Measurements from ENCODE around the gene TCOF1. TPM values are rescaled to one million over a fixed set of nuclear protein-coding genes. Genes with fewer than 3 reads are reported as not detected.

Gene TCOF1
- total RNA-seq, 6 donors from 2014 or later: 21.7 to 71.2 (median 30.4) TPM

- ATAC-seq (ENCODE audit: low FRiP score in 2 of 2) (no peak), DNase-seq (no peak)
- TF ChIP-seq EP300 (IDR thresholded peaks at IDR 0.05) (no peak), CTCF (IDR thresholded peaks at IDR 0.05) (no peak), POLR2AphosphoS5 (IDR thresholded peaks at IDR 0.05) (no peak), POLR2A (IDR thresholded peaks at IDR 0.05) (no peak)
- peaks cover 36 to 61% (median 50%) of the 10 kb centered on the region in 4 donors for H3K36me3 ChIP-seq
- H3K4me3 ChIP-seq: no peak overlapping the region
- H3K9me3 ChIP-seq: no peaks in the 10 kb centered on the region
- H3K4me1 ChIP-seq: peaks cover 2 to 11% (median 9%) of the 10 kb centered on the region in 4 donors
- H3K27me3 ChIP-seq: no peaks in the 10 kb centered on the region
- H3K27ac ChIP-seq: no peak overlapping the region
- WGBS, 2 donors: 84 to 85% methylated on average over 6 of the region's 6 CpGs
Observed at GRCh38 chr5:150442699-150443080, 85.2 kb downstream of the TCOF1 start.

GRCh38 chr5:150443242-150444075 is 86.0 kb downstream of the TCOF1 start:
- TF ChIP-seq POLR2AphosphoS5 (IDR thresholded peaks at IDR 0.05): no peak
- TF ChIP-seq POLR2A (IDR thresholded peaks at IDR 0.05): no peak
- peaks cover 10 to 18% (median 17%) of the 10 kb centered on the region in 4 donors for H3K4me1 ChIP-seq
- 82 to 84% methylated on average over 15 of the region's 15 CpGs for WGBS, 2 donors
- ATAC-seq (ENCODE audit: low FRiP score in 2 of 2) (no peak), DNase-seq (no peak)
- H3K27me3 ChIP-seq: no peaks in the 10 kb centered on the region
- H3K36me3 ChIP-seq: peaks cover 36 to 64% (median 50%) of the 10 kb centered on the region in 4 donors
- H3K9me3 ChIP-seq: no peaks in the 10 kb centered on the region
- no peak overlapping the region for H3K27ac ChIP-seq
- H3K4me3 ChIP-seq: no peak overlapping the region

GRCh38 chr5:150444770-150445169 is 87.3 kb downstream of the TCOF1 start:
- ATAC-seq (ENCODE audit: low FRiP score in 2 of 2) (no peak), DNase-seq (no peak)
- Histone ChIP-seq H3K4me1 (peaks cover 15 to 24% (median 22%) of the 10 kb centered on the region in 4 donors), H3K36me3 (peaks cover 36 to 64% (median 50%) of the 10 kb centered on the region in 4 donors), H3K4me3 (no peak overlapping the region), H3K27me3 (no peaks in the 10 kb centered on the region), H3K27ac (no peak overlapping the region), H3K9me3 (no peaks in the 10 kb centered on the region)
- TF ChIP-seq POLR2AphosphoS5 (IDR thresholded peaks at IDR 0.05): no peak
- no peak for TF ChIP-seq CTCF (IDR thresholded peaks at IDR 0.05)
- TF ChIP-seq EP300 (IDR thresholded peaks at IDR 0.05): no peak
- TF ChIP-seq POLR2A (IDR thresholded peaks at IDR 0.05): no peak
- WGBS, 2 donors: 87 to 89% methylated on average over 9 of the region's 9 CpGs

GRCh38 chr5:150446088-150446487 is 88.6 kb downstream of the TCOF1 start:
- TF ChIP-seq EP300 (IDR thresholded peaks at IDR 0.05): no peak
- no peaks in the 10 kb centered on the region for H3K9me3 ChIP-seq
- DNase-seq: no peak
- no peak overlapping the region for H3K27ac ChIP-seq
- H3K4me3 ChIP-seq: no peak overlapping the region
- ATAC-seq (ENCODE audit: low FRiP score in 2 of 2): no peak
- WGBS, 2 donors: 90 to 92% methylated on average over 2 of the region's 2 CpGs
- no peaks in the 10 kb centered on the region for H3K27me3 ChIP-seq
- H3K4me1 ChIP-seq: peaks cover 15 to 24% (median 22%) of the 10 kb centered on the region in 4 donors
- peaks cover 36 to 62% (median 50%) of the 10 kb centered on the region in 4 donors for H3K36me3 ChIP-seq

- no peak for DNase-seq
- H3K4me1 ChIP-seq: peaks cover 15 to 24% (median 22%) of the 10 kb centered on the region in 4 donors
- no peaks in the 10 kb centered on the region for H3K27me3 ChIP-seq
- no peaks in the 10 kb centered on the region for H3K9me3 ChIP-seq
- TF ChIP-seq POLR2AphosphoS5 (IDR thresholded peaks at IDR 0.05) (no peak), EP300 (IDR thresholded peaks at IDR 0.05) (no peak), CTCF (IDR thresholded peaks at IDR 0.05) (no peak), POLR2A (IDR thresholded peaks at IDR 0.05) (no peak)
- H3K4me3 ChIP-seq: no peak overlapping the region
- peaks cover 36 to 62% (median 49%) of the 10 kb centered on the region in 4 donors for H3K36me3 ChIP-seq
- no peak overlapping the region for H3K27ac ChIP-seq
- ATAC-seq (ENCODE audit: low FRiP score in 2 of 2): no peak
- WGBS, 2 donors: 92 to 97% methylated on average over 6 of the region's 6 CpGs
Observed at GRCh38 chr5:150446583-150446982, 89.1 kb downstream of the TCOF1 start.
